B cell (primary cell): ENCODE data around the gene SYCP3. TPM values are rescaled to one million over a fixed set of nuclear protein-coding genes. Genes with fewer than 3 reads are reported as not detected.

Experiments
- ATAC-seq: fragments of 200-7000 bp; cut with Tn5 transposase; one replicate; pipeline ENCODE4 v1.10.0; 2021; ENCODE audit warnings: low read depth, mild to moderate bottlenecking, moderate number of reproducible peaks, moderate library complexity
- CTCF ChIA-PET: fragments of 350-600 bp; sonication (Branson Sonifier 250); formaldehyde crosslinking; loops from one replicate; lab custom pipeline; 2021; ENCODE audit warnings: antibody characterized with exemption, inconsistent platforms; lab: Charles Lee
- POLR2A ChIA-PET: fragments of 350-600 bp; sonication (Branson Sonifier 250); formaldehyde crosslinking; loops from one replicate; lab custom pipeline; 2021; ENCODE audit warnings: antibody characterized with exemption; lab: Charles Lee
- DNase-seq: peaks from one replicate; pipeline ENCODE4 v3.0.0; 2013
- H2AFZ ChIP-seq: 2 replicates; pipeline ENCODE4 v1.6.1; 2012; ENCODE audit warnings: mild to moderate bottlenecking, low read depth, low read length; ENCODE audit not compliant: insufficient read depth, poor library complexity, severe bottlenecking
- H3K27ac ChIP-seq, 2 donors: 1 replicate in 1 of 2; 2 replicates in 1 of 2; pipeline ENCODE4 v1.5.1; 2012 to 2013; ENCODE audit warnings: low read length in 2 of 2, mild to moderate bottlenecking in 2 of 2, moderate library complexity in 1 of 2
- H3K27me3 ChIP-seq, 4 experiments: fragments of 200-600 bp in 1 of 4; sonication (generic) in 1 of 4; replicated peaks in 1 of 4; 1 replicate in 2 of 4; 2 replicates in 2 of 4; pipeline versions ENCODE4 v1.6.1 to v1.7.0; 2013 to 2016; ENCODE audit warnings: low read length in 3 of 4, mild to moderate bottlenecking in 2 of 4, mixed read lengths in 1 of 4, moderate library complexity in 1 of 4; ENCODE audit not compliant: insufficient read depth in 4 of 4, control insufficient read depth in 3 of 4; ENCODE audit errors: control extremely low read depth in 1 of 4
- H3K36me3 ChIP-seq, 2 experiments: replicated peaks in 1 of 2; 1 replicate in 1 of 2; 2 replicates in 1 of 2; pipeline versions ENCODE4 v1.6.1 to v1.7.1; 2013; ENCODE audit warnings: low read length in 1 of 2; ENCODE audit not compliant: insufficient read depth in 2 of 2, control insufficient read depth in 1 of 2; ENCODE audit errors: control extremely low read depth in 1 of 2, extremely low read depth in 1 of 2
- H3K4me1 ChIP-seq, 2 donors: fragments of 200-600 bp in 1 of 2; sonication (generic) in 1 of 2; 1 replicate in 1 of 2; 2 replicates in 1 of 2; pipeline versions ENCODE4 v1.5.1 to v1.6.1; 2013 to 2017; ENCODE audit warnings: low read length in 2 of 2; ENCODE audit not compliant: control insufficient read depth in 2 of 2, insufficient read depth in 2 of 2
- H3K4me2 ChIP-seq: replicated peaks from 2 replicates; pipeline ENCODE3; 2012; ENCODE audit warnings: mild to moderate bottlenecking, low read depth, low read length; ENCODE audit not compliant: poor library complexity, severe bottlenecking
- H3K4me3 ChIP-seq, 5 experiments: fragments of 200-600 bp in 1 of 5; sonication (generic) in 1 of 5; 1 replicate in 3 of 5; 2 replicates in 2 of 5; pipeline versions ENCODE4 v1.5.1 to v1.7.0; 2011 to 2016; ENCODE audit warnings: low read length in 4 of 5, mild to moderate bottlenecking in 4 of 5, low read depth in 2 of 5, control low read depth in 1 of 5, moderate library complexity in 1 of 5; ENCODE audit not compliant: insufficient read depth in 1 of 5; ENCODE audit errors: control extremely low read depth in 1 of 5, extremely low read depth in 1 of 5
- H3K79me2 ChIP-seq: fragments of 200-600 bp; sonication (generic); one replicate; pipeline ENCODE4 v1.6.0; 2016; ENCODE audit warnings: low read length; ENCODE audit not compliant: control insufficient read depth, insufficient read depth
- H3K9ac ChIP-seq: fragments of 200-600 bp; sonication (generic); 2 replicates; pipeline ENCODE4 v1.6.1; 2017; ENCODE audit warnings: mild to moderate bottlenecking, low read length, moderate library complexity
- H3K9me3 ChIP-seq, 3 donors: one replicate each; pipeline versions ENCODE4 v1.6.1 to v1.7.1; 2013; ENCODE audit warnings: low read length in 2 of 3; ENCODE audit not compliant: control insufficient read depth in 2 of 3, insufficient read depth in 1 of 3; ENCODE audit errors: control extremely low read depth in 1 of 3
- H4K20me1 ChIP-seq: 2 replicates; pipeline ENCODE4 v1.6.0; 2012; ENCODE audit warnings: mild to moderate bottlenecking, low read length; ENCODE audit not compliant: insufficient read depth, control insufficient read depth, poor library complexity, severe bottlenecking
- H3K27ac Mint-ChIP-seq: one replicate; pipeline ENCODE4 v1.8.0; 2021; ENCODE audit warnings: mixed read lengths
- H3K27me3 Mint-ChIP-seq: one replicate; pipeline ENCODE4 v1.8.0; 2021; ENCODE audit warnings: mixed read lengths
- H3K4me1 Mint-ChIP-seq: one replicate; pipeline ENCODE4 v1.8.0; 2021; ENCODE audit warnings: mixed read lengths
- H3K4me3 Mint-ChIP-seq: one replicate; pipeline ENCODE4 v1.8.0; 2021; ENCODE audit warnings: mixed read lengths
- H3K9me3 Mint-ChIP-seq: one replicate; pipeline ENCODE4 v1.8.0; 2022; ENCODE audit warnings: mixed read lengths; ENCODE audit not compliant: insufficient read depth
- EZH2 ChIP-seq: IDR thresholded peaks from 2 replicates; pipeline ENCODE4 v1.6.1; 2012; ENCODE audit warnings: borderline replicate concordance, low read depth, mild to moderate bottlenecking, moderate library complexity, low read length; ENCODE audit not compliant: insufficient read depth, poor library complexity, severe bottlenecking
- WGBS: methylation state at CpG from one replicate; pipeline ENCODE4 v1.1.5; 2013; ENCODE audit warnings: missing lambda C conversion rate; ENCODE audit not compliant: insufficient coverage; 5-methylcytosine and 5-hydroxymethylcytosine counted together
- intact Hi-C: fragments of 100-400 bp; cut with micrococcal nuclease; formaldehyde crosslinking; loops from one replicate; pipeline ENCODE4 v1.10.0; 2022
- polyA plus RNA-seq: library from polyadenylated mRNA; depleted of rRNA; stranded (reverse); fragments of >200 nt; gene quantifications from 2 replicates; pipeline ENCODE4 v1.2.3, GENCODE V29; 2012
- total RNA-seq, 2 donors: library from RNA; stranded (reverse); fragments of 120-200 nt in 1 of 2; gene quantifications; 1 replicate in 1 of 2; 2 replicates in 1 of 2; pipeline versions ENCODE4 v1.2.3 to v1.2.4, GENCODE V29; 2013 to 2022
- TF ChIP-seq, protein P1 (sequence below): fragments of 200-600 bp; IDR thresholded peaks from one replicate; pipeline ENCODE4 v1.8.0; 2022; ENCODE audit warnings: antibody characterized with exemption, mild to moderate bottlenecking

The SYCP3 gene
- total and polyA plus RNA-seq, 2 donors (not counting 1 experiment from before 2014, with no cell fraction given) = 0.04 to 0.12 TPM

GRCh38 chr12:101743242-101743641 lies 4.0 kb upstream of the SYCP3 start:
- Histone ChIP-seq H3K79me2 (no peaks in the 10 kb centered on the region), H3K9me3 (peaks cover 0 to 11% (median 0%) of the 10 kb centered on the region in 3 donors), H2AFZ (peak overlapping the region; percentile 44), H3K27ac (peak overlapping the region; percentile 94 to 97), H3K4me1 (peaks cover 45 to 50% of the 10 kb centered on the region in 2 donors), H3K27me3 (no peaks in the 10 kb centered on the region), H3K4me3 (peak overlapping the region in 1 of 5 experiments; percentile 42), H3K9ac (peak overlapping the region; percentile 47), H4K20me1 (no peaks in the 10 kb centered on the region), H3K36me3 (peaks cover 4 to 13% of the 10 kb centered on the region in 2 experiments), H3K4me2 (peak overlapping the region; percentile 67)
- Mint-ChIP-seq H3K9me3 (no peaks in the 10 kb centered on the region), H3K4me1 (peaks cover 67% of the 10 kb centered on the region), H3K27me3 (no peaks in the 10 kb centered on the region), H3K4me3 (peak overlapping the region; percentile 48), H3K27ac (peak overlapping the region; percentile 99)
- POLR2A ChIA-PET = interaction anchor here (0.8 to 3.0 kb wide), 4 partner anchors 9 to 334 kb away, joined by 3 to 34 read pairs (median 4); partner anchors contain the start of genes CHPT1 and DRAM1
- ATAC-seq (peak; percentile 1), DNase-seq (no peak)
- CTCF ChIA-PET = interaction anchor here (0.9 to 2.0 kb wide), 15 partner anchors 7 to 328 kb away, joined by 3 to 18 read pairs (median 4); partner anchors contain the start of genes CHPT1 and GNPTAB
- WGBS = no CpG with 5 or more reads among the region's 1 CpG
- TF ChIP-seq EZH2 = no peak
- TF ChIP-seq, protein P1, sequence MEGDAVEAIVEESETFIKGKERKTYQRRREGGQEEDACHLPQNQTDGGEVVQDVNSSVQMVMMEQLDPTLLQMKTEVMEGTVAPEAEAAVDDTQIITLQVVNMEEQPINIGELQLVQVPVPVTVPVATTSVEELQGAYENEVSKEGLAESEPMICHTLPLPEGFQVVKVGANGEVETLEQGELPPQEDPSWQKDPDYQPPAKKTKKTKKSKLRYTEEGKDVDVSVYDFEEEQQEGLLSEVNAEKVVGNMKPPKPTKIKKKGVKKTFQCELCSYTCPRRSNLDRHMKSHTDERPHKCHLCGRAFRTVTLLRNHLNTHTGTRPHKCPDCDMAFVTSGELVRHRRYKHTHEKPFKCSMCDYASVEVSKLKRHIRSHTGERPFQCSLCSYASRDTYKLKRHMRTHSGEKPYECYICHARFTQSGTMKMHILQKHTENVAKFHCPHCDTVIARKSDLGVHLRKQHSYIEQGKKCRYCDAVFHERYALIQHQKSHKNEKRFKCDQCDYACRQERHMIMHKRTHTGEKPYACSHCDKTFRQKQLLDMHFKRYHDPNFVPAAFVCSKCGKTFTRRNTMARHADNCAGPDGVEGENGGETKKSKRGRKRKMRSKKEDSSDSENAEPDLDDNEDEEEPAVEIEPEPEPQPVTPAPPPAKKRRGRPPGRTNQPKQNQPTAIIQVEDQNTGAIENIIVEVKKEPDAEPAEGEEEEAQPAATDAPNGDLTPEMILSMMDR = no peak
- intact Hi-C loops = loop anchor here (1.0 to 10.0 kb wide), 3 partner anchors 11 to 1702 kb away; no protein-coding TSS in a partner anchor

DNA sequence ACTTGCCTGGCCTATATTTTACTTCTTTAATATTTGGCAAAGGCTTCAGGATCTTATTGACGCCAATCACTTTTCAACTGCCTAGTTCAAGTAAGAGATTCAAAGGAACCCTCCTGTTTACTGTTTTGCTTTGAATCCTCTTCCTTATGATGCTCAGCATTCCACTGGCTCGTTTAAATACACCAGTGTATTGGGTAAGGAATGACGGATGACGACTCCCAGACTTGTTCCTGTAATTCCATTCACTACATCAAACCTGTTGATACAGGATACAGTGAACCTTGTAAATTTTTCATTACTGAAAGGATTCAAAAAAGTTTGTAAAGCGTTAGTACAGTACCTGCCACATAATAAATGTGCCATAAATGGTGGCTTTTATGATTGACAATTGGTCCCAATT lies 1.7 kb upstream of the SYCP3 start:
- Histone ChIP-seq H3K27me3 (no peaks in the 10 kb centered on the region), H3K9me3 (peaks cover 0 to 11% (median 0%) of the 10 kb centered on the region in 3 donors), H2AFZ (no peak overlapping the region), H4K20me1 (no peaks in the 10 kb centered on the region), H3K4me1 (peaks cover 38 to 40% of the 10 kb centered on the region in 2 donors), H3K4me2 (no peak overlapping the region), H3K27ac (no peak overlapping the region), H3K9ac (no peak overlapping the region), H3K79me2 (no peaks in the 10 kb centered on the region), H3K4me3 (no peak overlapping the region), H3K36me3 (peaks cover 0 to 11% of the 10 kb centered on the region in 2 experiments)
- ChIA-PET CTCF (no interaction called here), POLR2A (no interaction called here)
- 100% methylated on average over 1 of the region's 5 CpGs for WGBS
- no peak for DNase-seq
- H3K27me3 Mint-ChIP-seq = no peaks in the 10 kb centered on the region
- peak overlapping the region; percentile 99 for H3K27ac Mint-ChIP-seq
- TF ChIP-seq, protein P1 = no peak
- no peak for TF ChIP-seq EZH2
- H3K9me3 Mint-ChIP-seq = no peaks in the 10 kb centered on the region
- no peak for ATAC-seq
- H3K4me1 Mint-ChIP-seq = peaks cover 47% of the 10 kb centered on the region
- no peak overlapping the region for H3K4me3 Mint-ChIP-seq
- intact Hi-C loops = loop anchor here (2.0 to 10.0 kb wide), 2 partner anchors 14 to 1704 kb away; no protein-coding TSS in a partner anchor
